K562 (cell line): ENCODE measurements around the gene SLC10A4. TPM values are rescaled to one million over a fixed set of nuclear protein-coding genes. Genes with fewer than 3 reads are reported as not detected.
A peak's percentile ranks its signal among the peaks of the same experiment; 100 is the strongest.

Source experiments
- ATAC-seq: fragments of 200-7000 bp; cut with Tn5 transposase; 3 replicates; pipeline ENCODE4 v1.9.1; 2020; ENCODE audit warnings: moderate library complexity
- BruUV-seq: library from RNA; stranded (reverse); fragments of 400-500 nt; replicated peaks from 2 replicates; lab custom pipeline; 2021; lab: Mats Ljungman, UMichigan
- CTCF ChIA-PET: fragments of 300-600 bp; formaldehyde crosslinking; extraction: SDS; loops from one replicate; lab custom pipeline; 2021; ENCODE audit warnings: low intra/inter-chr PET ratio; lab: Yijun Ruan, JAX
- POLR2A ChIA-PET: fragments of 300-600, 350-650 bp; sonication (Branson Sonifier 250); formaldehyde crosslinking; extraction: SDS; loops from one replicate; lab custom pipeline; 2021; ENCODE audit warnings: antibody characterized with exemption, inconsistent platforms; lab: Yijun Ruan, JAX
- DNase-seq, 4 experiments: peaks; one replicate each; pipeline versions ENCODE4 v3.0.0 to v3.0.0-alpha.2; 2011 to 2018; ENCODE audit warnings: low spot score in 3 of 4, mixed read lengths in 3 of 4; ENCODE audit errors: extremely low read depth in 1 of 4
- FAIRE-seq: peaks from 2 replicates; lab custom pipeline; 2011; peaks lifted over from hg19 to GRCh38; lab: Jason Lieb, UNC
- H2AFZ ChIP-seq: 2 replicates; pipeline ENCODE4 v1.6.0; 2011; ENCODE audit warnings: low read depth, low read length, control low read depth, inconsistent platforms
- H3K27ac ChIP-seq: fragments of 200-600 bp; 3 replicates; pipeline ENCODE4 v1.8.0; 2011; ENCODE audit warnings: low read depth, mild to moderate bottlenecking, control low read depth, inconsistent platforms, low read length, moderate library complexity, mixed read lengths; ENCODE audit errors: extremely low read depth
- H3K27me3 ChIP-seq, 2 experiments: fragments of 300-600 bp in 1 of 2; 2 replicates in 1 of 2; 3 replicates in 1 of 2; pipeline versions ENCODE4 v1.6.0 to v1.8.0; 2011; ENCODE audit warnings: inconsistent platforms in 2 of 2, low read length in 2 of 2, mild to moderate bottlenecking in 1 of 2, mixed read lengths in 1 of 2, moderate library complexity in 1 of 2; ENCODE audit not compliant: control insufficient read depth in 2 of 2, insufficient read depth in 2 of 2
- H3K36me3 ChIP-seq: fragments of 300-600 bp; 3 replicates; pipeline ENCODE4 v1.8.0; 2011; ENCODE audit warnings: mild to moderate bottlenecking, low read length, inconsistent platforms; ENCODE audit not compliant: control insufficient read depth, insufficient read depth
- H3K4me1 ChIP-seq, 2 experiments: fragments of 200-600 bp in 1 of 2; replicated peaks in 1 of 2; 2 replicates in 1 of 2; 3 replicates in 1 of 2; pipeline versions ENCODE4 v1.5.1 to v1.8.0; 2011; ENCODE audit warnings: inconsistent platforms in 2 of 2, low read length in 2 of 2, mild to moderate bottlenecking in 1 of 2, mixed read lengths in 1 of 2, moderate library complexity in 1 of 2; ENCODE audit not compliant: control insufficient read depth in 2 of 2, insufficient read depth in 2 of 2
- H3K4me2 ChIP-seq: 2 replicates; pipeline ENCODE4 v1.6.1; 2011; ENCODE audit warnings: low read length, control low read depth, inconsistent platforms, mixed read lengths; ENCODE audit not compliant: insufficient read depth
- H3K4me3 ChIP-seq: fragments of 200-600 bp; sonication (generic), shearing (Covaris generic); 2 replicates; pipeline ENCODE4 v1.5.1; 2016; ENCODE audit warnings: control low read depth, inconsistent platforms
- H3K79me2 ChIP-seq: fragments of 200-600 bp; 3 replicates; pipeline ENCODE4 v1.8.0; 2011; ENCODE audit warnings: low read length, inconsistent platforms; ENCODE audit not compliant: control insufficient read depth, insufficient read depth
- H3K9ac ChIP-seq, 2 experiments: 2 replicates each; pipeline versions ENCODE4 v1.6.0 to v1.6.1; 2011; ENCODE audit warnings: low read depth in 2 of 2, low read length in 2 of 2, control low read depth in 1 of 2, inconsistent platforms in 1 of 2, mild to moderate bottlenecking in 1 of 2, mixed read lengths in 1 of 2; ENCODE audit not compliant: insufficient read depth in 1 of 2
- H3K9me1 ChIP-seq: one replicate; pipeline ENCODE4 v1.6.0; 2011; ENCODE audit warnings: inconsistent platforms, mild to moderate bottlenecking, low read length, moderate library complexity; ENCODE audit not compliant: control insufficient read depth, insufficient read depth
- H3K9me3 ChIP-seq: replicated peaks from 2 replicates; pipeline ENCODE4 v1.5.1; 2011; ENCODE audit warnings: low read depth, low read length, inconsistent platforms; ENCODE audit not compliant: control insufficient read depth, insufficient read depth
- H4K20me1 ChIP-seq: replicated peaks from 2 replicates; pipeline ENCODE4 v1.6.1; 2011; ENCODE audit warnings: low read length, inconsistent platforms, mixed read lengths; ENCODE audit not compliant: control insufficient read depth, insufficient read depth
- C11orf30 ChIP-seq: fragments of 450-650 bp; IDR thresholded peaks from 2 replicates; pipeline ENCODE4 v1.6.1; 2016; ENCODE audit warnings: low read depth, mild to moderate bottlenecking
- FOXM1 ChIP-seq, 2 experiments: fragments of 450-650 bp in 1 of 2; sonication (generic) in 1 of 2; formaldehyde crosslinking in 1 of 2; IDR thresholded peaks; 2 replicates each; pipeline versions ENCODE4 v1.6.1 to v1.9.0; 2017 to 2022; ENCODE audit warnings: low read depth in 2 of 2, mild to moderate bottlenecking in 2 of 2, missing genetic modification reagents in 1 of 2, moderate library complexity in 1 of 2
- MAFF ChIP-seq: IDR thresholded peaks from 2 replicates; pipeline ENCODE4 v1.6.1; 2012; ENCODE audit warnings: low read length, improper control_type of control experiment
- MAFK ChIP-seq: IDR thresholded peaks from 2 replicates; pipeline ENCODE4 v1.6.1; 2011; ENCODE audit warnings: low read length, improper control_type of control experiment
- NFE2 ChIP-seq: IDR thresholded peaks from 2 replicates; pipeline ENCODE4 v1.6.1; 2014; ENCODE audit warnings: antibody characterized with exemption, low read depth
- RBM34 ChIP-seq: fragments of 200-400 bp; formaldehyde crosslinking; IDR thresholded peaks from 2 replicates; pipeline ENCODE4 v1.6.1; 2018; ENCODE audit warnings: low read length, borderline replicate concordance; ENCODE audit not compliant: insufficient read depth
- RCOR1 ChIP-seq, 2 experiments: IDR thresholded peaks; 2 replicates each; pipeline ENCODE4 v1.6.1; 2012; ENCODE audit warnings: low read depth in 2 of 2, low read length in 2 of 2, borderline replicate concordance in 1 of 2, improper control_type of control experiment in 1 of 2
- RFX1 ChIP-seq: fragments of 450-650 bp; IDR thresholded peaks from 2 replicates; pipeline ENCODE4 v1.6.1; 2016; ENCODE audit warnings: mild to moderate bottlenecking, moderate library complexity
- RUNX1 ChIP-seq: sonication (generic); IDR thresholded peaks from 2 replicates; pipeline ENCODE4 v1.6.1; 2016; ENCODE audit warnings: antibody characterized with exemption, low read depth
- ZNF316 ChIP-seq: fragments of 450-650 bp; IDR thresholded peaks from 2 replicates; pipeline ENCODE4 v1.6.1; 2016
- ZNF324 ChIP-seq: fragments of 250-450 bp; sonication (Bioruptor Pico); IDR thresholded peaks from 2 replicates; pipeline ENCODE4 v1.4.0; 2020; ENCODE audit warnings: mild to moderate bottlenecking
- ZNF354B ChIP-seq: fragments of 250-450 bp; sonication (Bioruptor Pico); IDR thresholded peaks from 2 replicates; pipeline ENCODE4 v1.4.0; 2020
- WGBS: fragments of 100-300 bp; shearing (Covaris generic); methylation state at CpG from one replicate; pipeline ENCODE4 v1.1.6; 2016; ENCODE audit warnings: low coverage, mixed read lengths; ENCODE audit not compliant: insufficient coverage; ENCODE audit errors: missing lambda C conversion rate; 5-methylcytosine and 5-hydroxymethylcytosine counted together
- in situ Hi-C: fragments of 300-500 bp; cut with MboI; formaldehyde crosslinking; loops from 4 replicates; pipeline ENCODE4 v1.15.0; 2018; ENCODE audit warnings: inconsistent platforms, mixed read lengths
- intact Hi-C: fragments of 100-400 bp; cut with micrococcal nuclease; formaldehyde crosslinking; loops from 2 replicates; pipeline ENCODE4 v1.14.2; 2022
- polyA plus RNA-seq, 8 experiments: library from polyadenylated mRNA; depleted of rRNA in 4 of 8; stranded (reverse) in 5 of 8; unstranded in 3 of 8; fragments of >200 nt; fragmentation: Nextera tagmentation in 2 of 8; fragmentation: Illumina TruSeq in 1 of 8; extraction: Ambion mirVana in 2 of 8; extraction: Trizol in 1 of 8; gene quantifications; 2 replicates each; pipeline versions ENCODE4 v1.2.1 to v1.2.3, GENCODE V29; 2011 to 2014; ENCODE audit warnings: inconsistent platforms in 1 of 8, missing spikeins in 1 of 8
- total RNA-seq, 7 experiments: library from RNA; depleted of rRNA in 6 of 7; stranded (reverse); fragments of >200 nt in 6 of 7; fragmentation: Illumina TruSeq in 2 of 7; extraction: Trizol in 2 of 7; gene quantifications; 2 replicates each; pipeline versions ENCODE4 v1.2.1 to v1.2.3, GENCODE V29; 2011 to 2021; ENCODE audit warnings: low replicate concordance in 1 of 7
- TF ChIP-seq, protein P1 (sequence below): fragments of 450-650 bp; IDR thresholded peaks from 2 replicates; pipeline ENCODE4 v1.6.1; 2017; ENCODE audit warnings: antibody characterized with exemption, mild to moderate bottlenecking
- TF ChIP-seq, protein P2 (sequence below): sonication (generic); formaldehyde crosslinking; IDR thresholded peaks from 2 replicates; pipeline ENCODE4 v1.8.0; 2022; ENCODE audit warnings: missing genetic modification reagents, mild to moderate bottlenecking, moderate library complexity, borderline replicate concordance
- TF ChIP-seq, protein P3 (sequence below), 2 experiments: IDR thresholded peaks; 2 replicates each; pipeline ENCODE4 v1.6.1; 2011; ENCODE audit warnings: borderline replicate concordance in 1 of 2, control low read depth in 1 of 2, low read depth in 1 of 2, low read length in 1 of 2, mild to moderate bottlenecking in 1 of 2, mixed read lengths in 1 of 2, moderate library complexity in 1 of 2; ENCODE audit not compliant: insufficient read depth in 1 of 2, insufficient read length in 1 of 2, poor library complexity in 1 of 2, severe bottlenecking in 1 of 2; ENCODE audit errors: extremely low read depth in 1 of 2

Gene SLC10A4
- total and polyA plus RNA-seq, 9 of the 15 experiments (the other 6 are each of a cell fraction or from before 2014, with no cell fraction given), result 2.5 to 16.9 (median 9.3) TPM

DNA sequence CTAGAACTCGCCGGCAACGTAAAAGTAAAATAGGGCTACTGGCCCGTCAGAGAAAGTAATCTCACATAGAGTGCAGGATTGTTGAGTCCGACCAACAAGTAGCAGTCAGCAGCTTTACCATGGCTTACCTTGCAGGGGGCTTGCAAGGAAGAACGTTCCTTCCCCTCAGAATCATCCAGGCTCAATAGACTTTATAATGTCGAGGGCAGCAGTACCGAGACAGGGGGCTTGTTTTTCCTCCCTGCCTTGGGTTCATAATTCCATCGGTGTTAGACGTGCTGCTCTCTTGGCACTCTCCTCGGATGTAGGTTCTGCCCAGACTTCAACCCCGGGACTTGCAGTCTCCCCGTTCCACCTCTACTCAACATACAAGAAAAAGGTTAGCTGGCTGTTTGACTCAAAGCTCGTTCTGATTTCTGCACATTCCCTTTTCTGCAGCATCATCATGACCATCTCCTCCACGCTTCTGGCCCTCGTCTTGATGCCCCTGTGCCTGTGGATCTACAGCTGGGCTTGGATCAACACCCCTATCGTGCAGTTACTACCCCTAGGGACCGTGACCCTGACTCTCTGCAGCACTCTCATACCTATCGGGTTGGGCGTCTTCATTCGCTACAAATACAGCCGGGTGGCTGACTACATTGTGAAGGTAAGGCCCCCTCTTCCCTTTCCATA is 1.5 kb downstream of the SLC10A4 start:
- ChIA-PET POLR2A (interaction anchor here (0.6 to 2.1 kb wide), 9 partner anchors 9 to 466 kb away, joined by 3 to 11 read pairs (median 3); no protein-coding TSS in a partner anchor), CTCF (interaction anchor here (0.6 kb wide), 1 partner anchor 143 kb away, joined by 3 read pairs; the partner anchor contains the start of gene SLAIN2)
- Histone ChIP-seq H3K4me2 (peak overlapping the region; percentile 78), H2AFZ (peak overlapping the region; percentile 87), H3K4me1 (peaks cover 26 to 30% of the 10 kb centered on the region in 2 experiments), H3K4me3 (peak overlapping the region; percentile 51), H3K27ac (peak overlapping the region; percentile 77; the same call in 1 of the 3 replicates), H3K9me1 (no peaks in the 10 kb centered on the region), H3K27me3 (no peaks in the 10 kb centered on the region), H3K9me3 (peaks cover 6% of the 10 kb centered on the region; the same call in 1 of the 2 replicates), H3K9ac (peak overlapping the region; percentile 66 to 94), H4K20me1 (no peaks in the 10 kb centered on the region), H3K36me3 (peaks cover 36% of the 10 kb centered on the region; the same call in 2 of the 3 replicates), H3K79me2 (peaks cover 46% of the 10 kb centered on the region)
- no TSS peak for BruUV-seq
- in situ Hi-C loops (no loop called here), intact Hi-C loops (loop anchor here (10.0 kb wide), 1 partner anchor 360 kb away; no protein-coding TSS in a partner anchor)
- DNase-seq (peak in 2 of 4 experiments; percentile 49), FAIRE-seq (peak; percentile 55), ATAC-seq (peak; percentile 54)
- 21% methylated on average over 22 of the region's 22 CpGs for WGBS
- TF ChIP-seq RFX1 (no peak), MAFF (peak; percentile 37; the same call in 1 of the 2 replicates), RUNX1 (no peak), ZNF354B (no peak), ZNF316 (peak; percentile 88), RBM34 (no peak), FOXM1 (IDR thresholded peaks at IDR 0.05; ENCODE audit: low read depth) (no peak), FOXM1 (CRISPR knock-in tag; IDR thresholded peaks at IDR 0.05; ENCODE audit: low read depth) (0 out of 2 replicates have a peak, but pooled peaks have one; percentile 12), C11orf30 (peak; percentile 84), ZNF324 (CRISPR knock-in tag) (no peak), RCOR1 (IDR thresholded peaks at IDR 0.05; ENCODE audit: borderline replicate concordance in 1 of 2, low read depth in 2 of 2, low read length in 2 of 2) (0 out of 4 replicates have a peak, but pooled peaks of 1 of the 2 experiments have one; percentile 31), NFE2 (peak; percentile 79), MAFK (peak; percentile 50)
- TF ChIP-seq, protein P1, sequence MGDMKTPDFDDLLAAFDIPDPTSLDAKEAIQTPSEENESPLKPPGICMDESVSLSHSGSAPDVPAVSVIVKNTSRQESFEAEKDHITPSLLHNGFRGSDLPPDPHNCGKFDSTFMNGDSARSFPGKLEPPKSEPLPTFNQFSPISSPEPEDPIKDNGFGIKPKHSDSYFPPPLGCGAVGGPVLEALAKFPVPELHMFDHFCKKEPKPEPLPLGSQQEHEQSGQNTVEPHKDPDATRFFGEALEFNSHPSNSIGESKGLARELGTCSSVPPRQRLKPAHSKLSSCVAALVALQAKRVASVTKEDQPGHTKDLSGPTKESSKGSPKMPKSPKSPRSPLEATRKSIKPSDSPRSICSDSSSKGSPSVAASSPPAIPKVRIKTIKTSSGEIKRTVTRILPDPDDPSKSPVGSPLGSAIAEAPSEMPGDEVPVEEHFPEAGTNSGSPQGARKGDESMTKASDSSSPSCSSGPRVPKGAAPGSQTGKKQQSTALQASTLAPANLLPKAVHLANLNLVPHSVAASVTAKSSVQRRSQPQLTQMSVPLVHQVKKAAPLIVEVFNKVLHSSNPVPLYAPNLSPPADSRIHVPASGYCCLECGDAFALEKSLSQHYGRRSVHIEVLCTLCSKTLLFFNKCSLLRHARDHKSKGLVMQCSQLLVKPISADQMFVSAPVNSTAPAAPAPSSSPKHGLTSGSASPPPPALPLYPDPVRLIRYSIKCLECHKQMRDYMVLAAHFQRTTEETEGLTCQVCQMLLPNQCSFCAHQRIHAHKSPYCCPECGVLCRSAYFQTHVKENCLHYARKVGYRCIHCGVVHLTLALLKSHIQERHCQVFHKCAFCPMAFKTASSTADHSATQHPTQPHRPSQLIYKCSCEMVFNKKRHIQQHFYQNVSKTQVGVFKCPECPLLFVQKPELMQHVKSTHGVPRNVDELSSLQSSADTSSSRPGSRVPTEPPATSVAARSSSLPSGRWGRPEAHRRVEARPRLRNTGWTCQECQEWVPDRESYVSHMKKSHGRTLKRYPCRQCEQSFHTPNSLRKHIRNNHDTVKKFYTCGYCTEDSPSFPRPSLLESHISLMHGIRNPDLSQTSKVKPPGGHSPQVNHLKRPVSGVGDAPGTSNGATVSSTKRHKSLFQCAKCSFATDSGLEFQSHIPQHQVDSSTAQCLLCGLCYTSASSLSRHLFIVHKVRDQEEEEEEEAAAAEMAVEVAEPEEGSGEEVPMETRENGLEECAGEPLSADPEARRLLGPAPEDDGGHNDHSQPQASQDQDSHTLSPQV, result peak; percentile 46; the same call in 1 of the 2 replicates
- TF ChIP-seq, protein P2, sequence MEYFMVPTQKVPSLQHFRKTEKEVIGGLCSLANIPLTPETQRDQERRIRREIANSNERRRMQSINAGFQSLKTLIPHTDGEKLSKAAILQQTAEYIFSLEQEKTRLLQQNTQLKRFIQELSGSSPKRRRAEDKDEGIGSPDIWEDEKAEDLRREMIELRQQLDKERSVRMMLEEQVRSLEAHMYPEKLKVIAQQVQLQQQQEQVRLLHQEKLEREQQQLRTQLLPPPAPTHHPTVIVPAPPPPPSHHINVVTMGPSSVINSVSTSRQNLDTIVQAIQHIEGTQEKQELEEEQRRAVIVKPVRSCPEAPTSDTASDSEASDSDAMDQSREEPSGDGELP (CRISPR knock-in tag), result peak; percentile 28; the same call in 1 of the 2 replicates
- TF ChIP-seq, protein P3, sequence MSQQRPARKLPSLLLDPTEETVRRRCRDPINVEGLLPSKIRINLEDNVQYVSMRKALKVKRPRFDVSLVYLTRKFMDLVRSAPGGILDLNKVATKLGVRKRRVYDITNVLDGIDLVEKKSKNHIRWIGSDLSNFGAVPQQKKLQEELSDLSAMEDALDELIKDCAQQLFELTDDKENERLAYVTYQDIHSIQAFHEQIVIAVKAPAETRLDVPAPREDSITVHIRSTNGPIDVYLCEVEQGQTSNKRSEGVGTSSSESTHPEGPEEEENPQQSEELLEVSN (IDR thresholded peaks at IDR 0.05; ENCODE audit: borderline replicate concordance in 1 of 2, extremely low read depth in 1 of 2, insufficient read depth in 1 of 2, insufficient read length in 1 of 2, low read depth in 1 of 2, low read length in 1 of 2, poor library complexity in 1 of 2, severe bottlenecking in 1 of 2), result peak in 1 of 2 experiments; percentile 2
